Neural cell (in vitro differentiated cells): ENCODE results near the gene SWI5. TPM values are rescaled to one million over a fixed set of nuclear protein-coding genes. Genes with fewer than 3 reads are reported as not detected.

Experiments used
- H2AFZ ChIP-seq: fragments of 200-600, 300-800 bp; sonication (generic), shearing (Covaris generic); 2 replicates; pipeline ENCODE4 v1.6.0; 2014; ENCODE audit warnings: low read depth, mild to moderate bottlenecking, antibody characterized with exemption, low read length, moderate library complexity
- H3F3A ChIP-seq: fragments of 200-600 bp; shearing (Covaris generic); 2 replicates; pipeline ENCODE4 v1.6.1; 2016; ENCODE audit warnings: mild to moderate bottlenecking, moderate library complexity, mixed read lengths, antibody characterized with exemption, low read length; ENCODE audit not compliant: insufficient read depth, poor library complexity, severe bottlenecking
- H3K27ac ChIP-seq: fragments of 200-600, 300-800 bp; sonication (generic), shearing (Covaris generic); 2 replicates; pipeline ENCODE4 v1.5.1; 2014; ENCODE audit warnings: mild to moderate bottlenecking, low read length, moderate library complexity
- H3K27me3 ChIP-seq: fragments of 300-800, 200-600 bp; sonication (generic), shearing (Covaris generic); 2 replicates; pipeline ENCODE4 v1.6.0; 2014; ENCODE audit warnings: mild to moderate bottlenecking, low read depth, low read length, moderate library complexity; ENCODE audit not compliant: insufficient read depth
- H3K36me3 ChIP-seq: fragments of 300-800, 200-600 bp; sonication (generic), shearing (Covaris generic); 2 replicates; pipeline ENCODE4 v1.5.1; 2014; ENCODE audit warnings: mild to moderate bottlenecking, antibody characterized with exemption, low read length, moderate library complexity; ENCODE audit not compliant: insufficient read depth
- H3K4me2 ChIP-seq: fragments of 300-800, 200-600 bp; sonication (generic), shearing (Covaris generic); 2 replicates; pipeline ENCODE4 v1.6.0; 2014; ENCODE audit warnings: mild to moderate bottlenecking, low read length
- H3K4me3 ChIP-seq: fragments of 300-800, 200-600 bp; sonication (generic), shearing (Covaris generic); 2 replicates; pipeline ENCODE4 v1.5.1; 2014; ENCODE audit warnings: mild to moderate bottlenecking, low read length, moderate library complexity
- H3K79me2 ChIP-seq: fragments of 200-600 bp; shearing (Covaris generic); replicated peaks from 2 replicates; pipeline ENCODE4 v1.6.0; 2014; ENCODE audit warnings: mild to moderate bottlenecking, low read length, moderate library complexity; ENCODE audit not compliant: insufficient read depth
- H3K9ac ChIP-seq: fragments of 300-800, 200-600 bp; sonication (generic), shearing (Covaris generic); 2 replicates; pipeline ENCODE4 v1.6.1; 2016; ENCODE audit warnings: mild to moderate bottlenecking, low read length, mixed read lengths
- H3K9me2 ChIP-seq: fragments of 200-600 bp; shearing (Covaris generic); 2 replicates; pipeline ENCODE4 v1.6.1; 2016; ENCODE audit warnings: mild to moderate bottlenecking, low read length, mixed read lengths; ENCODE audit not compliant: insufficient read depth
- H3K9me3 ChIP-seq: fragments of 200-600, 300-800 bp; sonication (generic), shearing (Covaris generic); 2 replicates; pipeline ENCODE4 v1.6.1; 2016; ENCODE audit warnings: mild to moderate bottlenecking, mixed run types, low read length, moderate library complexity, mixed read lengths
- H4K20me1 ChIP-seq: fragments of 200-600 bp; shearing (Covaris generic); 2 replicates; pipeline ENCODE4 v1.6.1; 2016; ENCODE audit warnings: mild to moderate bottlenecking, mixed run types; ENCODE audit not compliant: insufficient read depth
- CTCF ChIP-seq: fragments of 450-650 bp; IDR thresholded peaks from 2 replicates; pipeline ENCODE4 v1.5.1; 2014; ENCODE audit warnings: antibody characterized with exemption, mild to moderate bottlenecking, moderate library complexity; ENCODE audit not compliant: poor library complexity, severe bottlenecking
- EP300 ChIP-seq: fragments of 450-650 bp; conservative IDR thresholded peaks from 2 replicates; pipeline ENCODE4 v1.6.1; 2014; ENCODE audit warnings: antibody characterized with exemption, mild to moderate bottlenecking, moderate library complexity; ENCODE audit not compliant: poor library complexity, severe bottlenecking
- EZH2 ChIP-seq: fragments of 200-600, 300-800 bp; shearing (Covaris generic), sonication (generic); IDR thresholded peaks from 2 replicates; pipeline ENCODE4 v1.6.1; 2014; ENCODE audit warnings: antibody characterized with exemption, low read length, borderline replicate concordance, mild to moderate bottlenecking; ENCODE audit not compliant: insufficient read depth, poor library complexity, severe bottlenecking
- MXI1 ChIP-seq: fragments of 450-650 bp; conservative IDR thresholded peaks from 2 replicates; pipeline ENCODE4 v1.6.1; 2014; ENCODE audit warnings: antibody characterized with exemption, mild to moderate bottlenecking; ENCODE audit not compliant: poor library complexity, severe bottlenecking
- POLR2AphosphoS5 ChIP-seq: IDR thresholded peaks from 2 replicates; pipeline ENCODE4 v1.6.1; 2012
- RAD21 ChIP-seq: fragments of 450-650 bp; conservative IDR thresholded peaks from 2 replicates; pipeline ENCODE4 v1.6.1; 2014; ENCODE audit warnings: antibody characterized with exemption, mild to moderate bottlenecking, moderate library complexity
- REST ChIP-seq: IDR thresholded peaks from 2 replicates; pipeline ENCODE4 v1.6.1; 2012; ENCODE audit warnings: borderline replicate concordance
- SMC3 ChIP-seq: fragments of 450-650 bp; conservative IDR thresholded peaks from 2 replicates; pipeline ENCODE4 v1.6.1; 2014; ENCODE audit warnings: antibody characterized with exemption, mild to moderate bottlenecking, moderate library complexity; ENCODE audit not compliant: poor library complexity
- TAF1 ChIP-seq: IDR thresholded peaks from 2 replicates; pipeline ENCODE4 v1.6.1; 2012; ENCODE audit warnings: low read depth
- polyA plus RNA-seq: library from polyadenylated mRNA; depleted of rRNA; stranded (reverse); fragments of >200 nt; gene quantifications from 2 replicates; pipeline ENCODE4 v1.2.3, GENCODE V29; 2014

SWI5 gene
- polyA plus RNA-seq, 1 donor from 2014 or later: 67.1 TPM

- H2AFZ ChIP-seq: no peak overlapping the region
- TF ChIP-seq TAF1: no peak
- TF ChIP-seq MXI1: no peak
- no peak for TF ChIP-seq SMC3
- no peak for TF ChIP-seq POLR2AphosphoS5
- no peak for TF ChIP-seq EZH2
- no peak for TF ChIP-seq REST
- no peak for TF ChIP-seq EP300
- no peak for TF ChIP-seq RAD21
- no peak for TF ChIP-seq CTCF
- H3K36me3 ChIP-seq: no peaks in the 10 kb centered on the region
- no peak overlapping the region for H3K9ac ChIP-seq
- H3K4me2 ChIP-seq: no peak overlapping the region
- H3K27ac ChIP-seq: no peak overlapping the region
- H3K4me3 ChIP-seq: no peak overlapping the region
- H3K27me3 ChIP-seq: no peaks in the 10 kb centered on the region
- H3K9me2 ChIP-seq: no peaks in the 10 kb centered on the region
- H3K79me2 ChIP-seq: no peaks in the 10 kb centered on the region
- no peaks in the 10 kb centered on the region for H3F3A ChIP-seq
- H4K20me1 ChIP-seq: no peaks in the 10 kb centered on the region
- H3K9me3 ChIP-seq: no peaks in the 10 kb centered on the region
Measured at GRCh38 chr9:128304971-128305288, 28.9 kb downstream of the SWI5 start.

GRCh38 chr9:128309551-128309950 lies 33.5 kb downstream of the SWI5 start:
- H3K9me2 ChIP-seq: no peaks in the 10 kb centered on the region
- no peaks in the 10 kb centered on the region for H3K79me2 ChIP-seq
- H3F3A ChIP-seq: no peaks in the 10 kb centered on the region
- H3K27me3 ChIP-seq: no peaks in the 10 kb centered on the region
- TF ChIP-seq TAF1 (no peak), REST (no peak), SMC3 (no peak), POLR2AphosphoS5 (no peak), RAD21 (no peak), EZH2 (no peak), EP300 (no peak)
- no peaks in the 10 kb centered on the region for H3K36me3 ChIP-seq
- no peaks in the 10 kb centered on the region for H4K20me1 ChIP-seq
- H2AFZ ChIP-seq: no peak overlapping the region
- H3K4me2 ChIP-seq: no peak overlapping the region
- no peaks in the 10 kb centered on the region for H3K9me3 ChIP-seq
- H3K9ac ChIP-seq: no peak overlapping the region
- no peak overlapping the region for H3K27ac ChIP-seq
- no peak overlapping the region for H3K4me3 ChIP-seq
